SKM-1 treated with dmso at 0.1 percent for 144 hours (cell line): ENCODE data around the gene MYLK4.

Source experiments
- DNase-seq: peaks from one replicate; lab custom pipeline; 2025; ENCODE audit not compliant: unreplicated experiment; lab: John Stamatoyannopoulos, UW

The MYLK4 gene

DNA sequence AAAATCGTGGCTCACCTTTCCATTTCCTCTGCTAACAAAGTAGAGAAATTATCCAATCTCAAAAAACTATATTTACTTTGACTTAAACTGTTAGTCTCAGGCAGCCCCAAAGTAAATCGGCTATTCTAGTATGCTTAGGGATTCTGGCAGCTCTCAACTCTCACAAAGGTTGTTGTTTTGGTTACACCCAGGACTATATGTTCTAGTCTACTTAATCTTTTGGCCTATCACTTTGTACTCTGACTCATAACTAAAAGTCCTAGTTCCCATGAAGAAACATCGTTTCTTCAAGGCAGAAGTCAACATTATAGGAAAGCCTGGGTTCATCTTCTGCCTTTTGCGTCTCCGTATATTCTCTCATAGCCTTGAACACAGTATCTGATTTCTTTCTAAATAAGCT is 42.3 kb downstream of the MYLK4 start:
- DNase-seq = no peak

DNA sequence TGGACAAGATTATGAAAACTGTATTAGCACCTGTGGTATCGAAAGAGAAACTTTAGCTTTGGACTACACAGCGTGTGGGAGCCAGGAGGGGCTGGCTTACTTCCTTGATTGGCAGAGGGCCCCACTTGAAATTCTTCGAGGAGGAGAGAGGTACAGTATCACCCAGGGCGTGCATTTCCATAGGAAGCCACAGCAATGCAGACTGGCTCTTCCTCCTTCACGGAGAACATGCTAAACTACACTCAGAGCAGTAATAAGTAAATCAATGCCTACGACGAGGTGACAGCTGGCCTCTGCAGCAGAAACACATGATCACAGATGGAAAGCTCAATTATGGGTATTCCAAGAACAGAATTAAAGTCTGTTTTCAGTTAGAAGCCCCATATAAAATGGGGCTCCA is 44.2 kb downstream of the MYLK4 start:
- no peak for DNase-seq

DNA sequence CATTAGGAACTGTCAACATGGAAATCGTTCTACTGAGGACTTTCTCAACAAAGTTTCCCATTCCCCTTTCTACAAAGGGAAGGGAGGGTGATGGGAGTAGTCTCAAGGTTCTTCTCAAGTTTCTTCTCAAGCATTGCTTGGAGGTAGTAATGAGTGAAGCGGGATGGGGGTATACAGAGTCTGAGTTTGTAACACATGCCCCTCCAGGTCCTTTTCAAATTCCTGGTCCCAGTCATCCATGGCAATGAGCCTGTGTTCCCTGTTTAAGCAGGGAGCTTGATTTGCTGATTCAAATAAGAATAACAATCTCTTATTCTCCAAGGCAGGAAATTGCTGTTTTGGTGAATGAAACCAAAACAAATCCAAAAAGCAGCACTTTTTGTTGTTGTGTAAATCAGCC is 45.5 kb downstream of the MYLK4 start:
- no peak for DNase-seq

DNA sequence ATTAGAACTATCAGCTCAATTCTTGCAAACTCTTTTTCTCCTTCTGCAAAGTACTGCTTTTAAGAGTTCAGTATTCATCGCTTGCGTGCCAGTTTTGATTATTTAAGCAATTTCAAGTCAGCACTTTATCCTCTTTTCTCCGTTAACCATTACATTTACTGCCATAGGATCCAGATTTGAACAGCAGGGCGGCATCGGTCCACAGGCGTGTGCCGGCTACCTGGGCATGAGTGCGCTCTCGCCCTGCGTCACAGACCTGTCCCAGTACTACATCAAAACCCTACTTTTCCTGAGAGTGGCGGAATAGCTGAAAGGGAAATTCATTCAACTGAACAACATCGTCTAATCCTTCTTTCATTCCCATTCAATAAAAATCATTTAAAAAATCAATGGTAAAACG is 53.4 kb downstream of the MYLK4 start:
- DNase-seq = no peak

DNA sequence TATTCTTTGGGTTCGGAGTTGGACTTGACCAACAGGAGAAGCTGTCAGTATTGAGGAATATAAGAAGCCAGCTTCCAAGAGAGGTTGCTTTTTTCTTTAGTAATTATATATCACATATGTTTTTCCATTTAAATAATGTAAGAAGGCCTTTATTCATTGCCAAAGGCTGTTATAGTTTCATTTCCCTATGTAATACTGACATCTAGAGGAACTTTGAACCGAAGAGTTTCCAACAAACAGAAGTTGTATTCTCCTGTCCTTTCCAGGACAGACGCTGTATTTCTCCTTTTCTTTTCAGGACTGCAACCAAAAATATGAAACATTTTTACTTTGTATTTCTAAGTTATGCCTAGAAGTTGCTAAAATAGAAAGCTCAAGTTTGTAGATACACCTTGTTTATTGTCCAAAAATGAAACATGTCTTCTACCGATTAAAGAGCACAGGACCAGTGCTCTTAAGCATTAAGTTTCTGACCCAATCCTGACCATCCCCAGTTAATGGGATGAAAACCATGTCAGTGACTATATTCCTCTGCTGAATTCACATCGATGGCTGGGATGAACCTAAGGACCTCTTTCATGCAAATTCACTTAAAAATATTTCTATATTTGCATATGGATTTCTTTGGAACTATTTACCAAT is 55.1 kb downstream of the MYLK4 start:
- DNase-seq = no peak

DNA sequence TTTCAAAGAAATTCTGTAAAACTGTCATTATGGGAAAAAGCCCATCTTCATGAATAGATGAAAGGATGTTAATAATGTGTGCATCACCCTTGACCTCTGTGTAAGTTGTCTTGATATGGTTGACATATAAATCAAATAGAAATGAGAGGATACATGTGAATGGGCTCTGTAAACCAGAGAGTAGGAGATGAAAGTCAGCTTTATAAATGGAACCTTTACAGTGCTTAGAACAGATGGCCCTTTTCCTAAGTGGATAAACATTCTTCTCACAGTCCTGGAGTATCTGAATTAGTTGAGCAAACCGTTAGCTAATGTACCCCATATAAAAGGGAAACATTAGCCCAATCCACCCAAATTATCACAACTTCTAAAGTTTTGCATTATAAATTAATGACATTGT is 57.5 kb downstream of the MYLK4 start:
- no peak for DNase-seq

DNA sequence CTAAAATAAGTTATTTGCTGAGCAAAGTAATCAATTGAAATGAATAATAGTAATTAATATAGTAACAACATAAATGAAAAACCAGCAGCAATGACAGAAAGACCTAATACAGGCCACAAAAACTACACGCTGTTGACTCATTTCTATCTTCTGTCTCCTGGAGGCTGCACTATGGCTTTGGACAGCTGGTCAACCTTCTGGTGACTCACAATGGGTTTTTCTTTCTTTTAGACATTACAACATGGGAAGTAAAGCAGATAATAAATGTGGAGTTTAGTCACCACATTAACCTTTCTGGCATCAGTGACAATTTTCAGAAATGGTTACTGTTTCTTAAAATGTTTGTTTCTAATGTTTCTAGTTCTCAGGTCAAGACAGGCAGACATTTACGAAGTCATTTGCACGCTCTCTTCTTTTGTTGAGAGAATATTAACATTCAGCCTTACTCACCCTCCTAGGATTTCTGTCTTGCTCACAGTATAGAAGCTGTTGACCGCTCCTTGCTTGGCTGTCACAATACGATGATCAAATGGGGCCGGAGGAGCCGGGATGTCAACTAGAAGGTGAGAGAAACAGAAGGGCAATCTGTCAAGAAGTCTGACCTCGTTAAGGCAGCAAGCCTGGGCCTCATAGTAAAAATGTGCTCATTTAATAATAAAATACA is 62.2 kb downstream of the MYLK4 start:
- no peak for DNase-seq

DNA sequence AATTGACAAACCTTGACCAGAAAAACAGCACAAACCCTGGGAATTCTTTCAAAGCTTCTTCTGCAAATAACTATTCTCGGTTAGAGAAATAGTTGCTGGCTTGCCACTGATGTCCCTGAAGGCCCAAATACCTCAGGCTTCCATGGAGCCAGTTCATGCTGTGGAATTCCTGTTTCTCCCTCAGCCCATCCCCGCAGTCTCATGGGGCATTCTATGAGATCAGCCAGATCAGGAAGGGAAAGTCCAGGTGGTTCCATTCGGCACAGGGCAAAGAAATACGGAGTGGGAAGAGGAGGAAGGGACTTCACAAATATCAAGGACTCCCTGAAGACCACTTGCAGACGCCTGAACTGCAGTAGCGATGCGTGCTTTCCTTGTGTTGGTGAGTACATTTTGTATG is 63.3 kb downstream of the MYLK4 start:
- no peak for DNase-seq

DNA sequence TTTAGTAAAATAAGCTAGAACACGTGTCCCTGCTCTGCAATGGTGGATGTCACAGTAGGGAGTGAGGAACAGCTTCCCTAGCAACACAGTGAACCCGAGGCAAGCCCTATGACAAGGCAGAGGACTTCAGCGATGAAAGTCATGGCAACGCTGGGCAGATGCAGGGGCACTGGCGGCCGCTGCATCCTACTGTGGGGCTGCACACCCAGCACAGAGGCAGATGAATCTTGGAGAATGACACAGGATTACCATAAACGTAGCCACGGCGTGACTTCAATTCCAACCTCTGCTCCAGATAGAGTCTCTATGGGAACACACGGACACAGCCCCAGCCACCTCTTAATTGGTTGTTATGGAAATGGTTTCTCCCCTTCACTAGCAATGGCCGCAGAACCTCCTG is 64.2 kb downstream of the MYLK4 start:
- no peak for DNase-seq

DNA sequence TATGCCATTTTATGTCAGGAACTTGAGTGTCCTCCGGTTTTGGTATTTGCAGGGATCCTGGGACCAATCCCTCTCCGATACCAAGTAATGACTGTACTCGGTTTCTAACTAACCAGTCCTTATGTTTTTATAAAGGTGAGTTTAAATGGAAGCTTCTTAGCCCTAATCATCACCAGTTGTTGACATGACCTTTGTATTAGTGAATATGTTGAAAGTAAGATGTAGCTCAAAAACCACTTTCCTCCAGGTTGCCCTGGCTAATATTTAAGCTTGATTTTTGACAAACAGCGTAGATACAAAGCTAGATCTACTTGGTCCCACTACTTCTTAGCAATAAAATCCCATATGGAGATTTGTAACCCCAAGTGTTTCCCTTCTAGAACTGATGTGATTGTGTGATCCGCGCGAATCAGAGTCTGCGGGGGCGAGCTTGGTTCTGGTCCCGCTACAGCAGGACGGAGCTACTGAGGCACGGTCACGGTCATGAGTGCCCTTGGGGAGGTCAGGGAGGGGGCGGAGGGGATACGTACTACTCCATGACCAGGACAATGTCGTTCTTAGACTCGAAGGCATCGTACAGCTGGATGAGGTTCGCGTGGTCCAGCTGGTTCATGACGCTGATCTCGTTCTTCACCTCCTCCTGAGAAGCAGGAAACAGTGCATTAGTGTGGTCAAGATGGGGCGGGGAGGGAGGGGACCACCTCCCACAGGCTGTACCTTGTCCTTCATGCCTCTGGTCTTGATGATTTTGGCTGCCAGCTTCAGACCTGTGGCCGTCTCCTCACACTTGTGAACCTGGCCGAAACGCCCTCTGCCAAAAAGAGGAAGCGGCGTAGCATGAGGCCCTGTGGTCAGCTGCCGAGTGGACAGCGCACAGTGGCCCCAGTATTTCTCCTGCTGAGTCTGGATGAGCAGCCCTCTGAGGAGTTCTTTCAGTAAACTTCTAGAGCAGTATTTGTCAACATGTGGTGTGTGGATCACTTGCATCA is 65.7 kb downstream of the MYLK4 start:
- DNase-seq = no peak

DNA sequence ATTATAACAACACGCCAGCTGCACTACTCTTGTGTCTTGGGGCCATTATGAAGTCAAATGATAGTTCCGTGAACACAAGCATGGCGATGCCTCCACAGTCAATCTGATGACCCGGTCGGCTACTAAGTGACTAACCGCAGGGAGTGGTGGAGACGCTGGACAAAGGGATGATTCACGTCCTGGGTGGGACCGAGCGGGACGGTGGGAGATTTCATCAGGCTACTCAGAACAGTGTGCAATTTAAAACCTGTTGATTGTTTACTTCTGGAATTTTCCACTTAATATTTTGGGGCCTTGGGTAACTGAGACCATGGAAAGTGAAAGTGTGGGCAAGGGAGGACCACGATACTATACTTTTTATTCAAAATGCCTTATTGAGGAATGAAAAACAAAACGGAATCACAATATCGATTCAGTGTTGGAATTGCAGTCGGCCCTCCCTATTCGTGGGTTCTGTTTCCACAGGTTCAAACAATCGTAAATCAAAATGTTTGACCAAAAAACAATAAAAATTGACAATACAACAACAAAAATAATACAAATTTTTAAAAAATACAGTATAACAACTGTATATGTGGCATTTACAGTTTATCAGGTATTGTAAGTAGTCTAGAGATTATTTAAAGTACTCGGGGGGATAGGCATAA is 66.5 kb downstream of the MYLK4 start:
- DNase-seq = no peak

DNA sequence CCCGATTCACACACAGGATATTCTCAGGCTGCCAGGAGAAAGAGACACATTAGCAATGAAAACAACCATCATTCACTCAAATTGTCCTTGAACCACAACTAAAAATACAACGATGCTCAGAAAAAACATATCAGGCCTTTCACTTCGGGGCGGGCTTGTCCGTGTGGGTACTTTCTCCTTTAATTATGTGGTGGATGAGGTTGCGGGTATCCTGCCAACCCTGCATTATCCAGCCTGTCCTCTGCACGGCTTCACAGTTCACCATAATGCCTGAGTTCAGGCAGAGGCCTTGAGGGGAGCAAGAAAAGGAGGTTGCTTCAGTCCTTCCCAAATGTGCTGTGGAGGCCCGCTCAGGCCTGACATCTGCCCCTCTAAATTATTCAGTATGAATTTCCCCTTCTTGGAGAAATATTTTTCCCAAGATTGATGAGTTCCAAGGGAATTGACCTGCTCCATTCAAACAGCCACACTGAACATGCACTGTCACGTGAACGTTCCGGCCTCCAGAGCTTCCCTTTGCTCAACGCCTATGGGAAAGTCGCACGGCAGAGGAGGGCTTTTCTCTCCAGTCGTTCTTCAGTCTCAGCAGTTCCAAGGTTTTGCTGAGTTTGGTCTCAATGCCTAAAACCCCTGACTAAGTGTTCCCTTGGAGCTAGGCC is 70.3 kb downstream of the MYLK4 start:
- no peak for DNase-seq

DNA sequence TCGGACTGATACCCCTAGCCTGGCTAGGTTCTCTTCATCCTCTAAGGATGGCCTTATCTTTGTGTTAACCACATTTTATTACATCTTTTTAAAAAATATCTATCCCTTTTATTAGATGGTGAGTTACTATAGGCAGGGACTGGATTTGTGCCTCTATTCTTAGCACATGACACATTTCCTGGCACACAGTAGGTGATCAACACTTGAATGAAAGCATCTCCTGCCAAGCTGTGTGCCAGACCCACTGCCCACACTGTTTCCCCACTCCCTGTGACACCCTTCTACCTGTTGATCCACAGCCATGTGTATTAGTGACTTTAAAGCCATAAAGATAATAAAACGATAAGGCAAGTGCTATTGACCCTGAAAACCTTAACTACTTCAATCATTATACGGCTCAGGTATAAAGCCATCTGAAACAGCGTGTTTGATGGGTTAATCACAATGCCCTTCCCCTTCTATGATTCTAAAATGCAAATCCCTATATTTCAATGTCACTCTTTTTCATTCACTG is 73.6 kb downstream of the MYLK4 start:
- no peak for DNase-seq

DNA sequence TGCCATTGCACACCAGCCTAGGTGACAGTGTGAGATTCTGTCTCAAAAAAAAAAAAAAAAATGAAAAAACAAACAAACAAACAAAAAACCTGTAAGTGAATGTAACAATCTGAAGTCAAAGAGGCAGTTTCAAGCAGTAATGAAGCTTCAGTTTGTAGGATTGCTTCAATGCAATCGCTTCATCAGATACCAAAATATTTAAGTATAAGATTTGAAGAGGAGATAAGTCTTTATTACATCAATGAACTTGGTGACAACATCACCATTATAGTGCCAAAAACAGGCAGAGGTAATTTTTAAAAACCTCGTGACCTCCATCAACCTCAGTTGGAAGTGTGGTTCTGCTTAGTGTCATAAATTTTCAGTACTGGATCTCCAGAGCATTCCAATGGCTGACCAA is 74.7 kb downstream of the MYLK4 start:
- DNase-seq = no peak

DNA sequence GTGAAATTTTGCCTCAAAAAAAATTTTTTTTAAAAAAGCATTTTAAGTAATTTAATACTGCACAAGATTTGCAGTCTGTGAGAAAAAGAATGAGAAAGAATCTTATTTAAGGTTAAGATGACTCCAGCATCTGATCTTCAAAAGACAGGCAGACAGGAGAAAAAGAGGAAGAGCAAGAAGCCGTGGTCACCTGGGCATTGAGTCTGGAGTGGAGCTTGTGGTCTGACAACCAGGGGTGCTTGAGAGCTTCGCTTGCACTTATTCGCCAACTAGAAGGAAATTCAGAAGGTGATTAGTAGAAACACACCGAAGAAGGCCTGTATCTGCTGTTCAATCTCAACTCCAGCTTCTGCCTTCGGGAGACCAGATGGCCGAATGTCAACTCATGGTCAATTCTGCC is 75.9 kb downstream of the MYLK4 start:
- DNase-seq = no peak

DNA sequence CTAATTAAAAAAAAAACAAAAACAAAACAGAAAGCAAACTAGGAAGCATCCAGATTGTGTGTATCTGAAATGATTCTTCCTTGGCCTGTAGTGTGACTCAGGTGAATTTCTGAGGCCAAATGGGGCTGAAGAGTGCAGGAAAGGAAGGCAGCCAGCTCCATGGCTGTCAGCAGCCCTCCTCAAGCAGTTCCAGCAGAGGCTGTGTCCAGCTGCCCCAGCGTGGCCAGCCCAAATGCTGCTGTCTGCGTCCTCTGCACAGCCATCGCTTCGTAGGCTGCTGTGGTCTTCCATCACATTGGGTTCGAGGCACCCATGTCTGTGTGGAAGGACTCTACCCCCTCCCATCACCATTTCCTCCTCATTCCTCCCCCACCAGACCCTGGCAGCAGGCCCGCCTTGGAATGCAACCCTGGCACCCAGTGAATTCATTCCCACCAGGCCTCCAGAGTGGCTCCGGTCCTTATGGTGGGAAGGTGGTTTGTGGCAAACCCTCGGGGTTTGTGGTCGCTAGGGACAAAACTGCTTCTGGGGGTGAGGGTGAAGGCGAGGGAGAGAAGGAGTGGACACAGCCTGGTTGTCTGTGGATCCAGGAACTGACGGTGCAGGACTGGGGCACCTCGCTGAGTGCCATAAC is 81.5 kb downstream of the MYLK4 start:
- DNase-seq = no peak

DNA sequence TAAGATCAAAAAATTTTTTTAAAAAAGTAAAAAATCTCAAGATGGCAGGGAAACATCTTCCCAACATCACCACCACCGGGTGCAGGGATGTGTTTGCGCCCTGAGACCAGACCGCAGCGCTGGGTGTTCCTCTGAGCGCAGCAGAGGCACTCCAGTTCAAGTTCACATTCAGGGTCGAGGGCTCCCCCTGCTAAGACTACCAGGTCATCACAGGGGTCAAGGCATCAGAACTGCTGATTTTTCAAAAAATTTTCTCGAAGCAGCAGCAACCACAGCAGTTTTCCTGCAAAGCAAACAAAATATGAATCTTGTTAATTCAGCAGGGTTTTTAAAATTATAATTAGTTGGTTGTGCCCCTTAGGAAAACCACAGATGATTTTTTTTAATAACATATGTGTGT is 83.1 kb downstream of the MYLK4 start:
- no peak for DNase-seq

DNA sequence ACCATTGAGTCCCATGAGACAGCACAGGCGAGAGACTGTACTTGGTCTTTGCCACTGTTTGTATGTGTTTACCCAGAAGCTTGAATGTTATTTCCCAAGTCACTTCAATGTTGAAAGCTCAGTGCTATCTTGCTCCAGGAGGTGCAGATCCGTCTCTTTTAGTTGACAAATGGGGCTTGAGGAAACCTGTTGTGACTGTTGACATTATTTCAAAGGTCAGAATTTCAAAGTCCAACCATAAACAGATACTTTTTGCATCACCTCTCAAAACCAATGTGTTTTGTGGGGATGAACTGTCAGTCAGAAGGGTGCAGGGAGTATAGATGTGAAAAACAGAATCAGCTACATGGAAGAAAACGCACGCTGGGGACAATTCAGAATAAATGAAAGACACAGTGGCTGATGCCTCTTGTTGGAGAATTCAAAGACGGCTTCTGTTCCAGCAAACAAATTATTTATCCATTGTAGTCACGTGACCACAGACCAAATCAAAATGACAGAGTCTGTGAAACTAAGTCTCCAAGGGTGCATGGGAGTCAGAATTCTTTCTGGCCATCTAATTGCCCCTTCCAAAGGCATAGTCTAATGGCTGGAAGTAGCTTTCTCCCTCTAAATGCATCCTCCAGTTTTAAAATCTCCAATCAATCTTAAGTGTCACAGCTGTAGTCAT is 83.7 kb downstream of the MYLK4 start:
- DNase-seq = no peak

DNA sequence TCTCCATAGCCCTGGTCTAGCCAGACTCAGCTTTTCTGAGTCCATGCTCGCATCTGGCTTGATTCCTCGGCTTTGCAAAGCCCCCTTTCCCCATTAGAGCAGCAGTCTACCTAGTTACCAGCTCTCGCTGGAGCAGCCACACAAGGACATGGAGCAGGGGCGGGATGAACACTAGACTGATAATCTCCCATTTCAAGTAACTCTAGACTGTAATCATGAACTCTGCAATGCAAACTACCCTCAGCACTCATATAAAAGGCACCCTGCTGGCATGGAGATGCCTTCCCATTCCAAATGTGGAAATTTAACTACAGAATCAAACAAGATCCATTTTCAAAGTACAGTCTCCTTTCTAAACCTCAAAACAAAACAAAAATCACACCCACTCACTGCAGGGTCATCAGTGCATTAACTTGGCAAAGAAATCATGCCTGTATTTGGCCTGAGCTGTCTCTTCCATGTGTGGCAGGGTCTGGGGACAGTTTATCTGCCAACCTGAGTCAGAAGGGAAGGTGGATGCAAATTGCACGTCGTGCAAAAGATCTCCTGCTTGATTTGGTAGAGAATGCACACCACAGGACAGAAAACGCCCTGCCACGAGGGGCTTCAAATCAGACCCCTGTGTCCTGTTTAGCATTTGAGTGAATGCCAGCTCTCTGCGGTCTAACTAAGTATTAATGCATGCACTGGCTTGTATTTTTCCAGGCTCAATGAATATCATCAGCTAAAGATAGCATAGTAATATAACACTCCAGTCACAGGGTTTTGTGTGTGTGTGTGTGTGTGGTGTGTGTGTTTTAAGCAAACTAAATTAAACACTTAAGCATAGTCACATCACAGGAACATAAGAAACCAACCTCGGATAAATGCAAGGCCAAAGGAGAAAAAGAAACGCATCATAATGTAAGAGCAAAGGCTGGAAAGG is 85.3 kb downstream of the MYLK4 start:
- no peak for DNase-seq
